SIG-M5 (cell line): ENCODE results near the gene FTMT.
"Not testable (repeated sequence)": the region's sequence is repeated elsewhere in the genome, so short reads cannot be mapped to it uniquely, and the experiment has no call there.

Experiments used
- DNase-seq: peaks from one replicate; lab custom pipeline; 2025; lab: John Stamatoyannopoulos, UW

Gene FTMT

GRCh38 chr5:121851643-121852574, at the start of gene FTMT:
FTMT (plus strand) TSS chr5:121851882; CDS start chr5:121851964, 82 bp downstream.
- DNase-seq, result no peak

GRCh38 chr5:121805251-121805650, 46.4 kb upstream of the FTMT start:
- DNase-seq, result not testable (repeated sequence)

GRCh38 chr5:121805911-121806310, 45.8 kb upstream of the FTMT start:
- no peak for DNase-seq

GRCh38 chr5:121816164-121816563, 35.5 kb upstream of the FTMT start:
- DNase-seq, result no peak

GRCh38 chr5:121819682-121820261, 31.9 kb upstream of the FTMT start:
- no peak for DNase-seq

GRCh38 chr5:121833617-121834016, 18.1 kb upstream of the FTMT start:
- no peak for DNase-seq

GRCh38 chr5:121834021-121834420, 17.7 kb upstream of the FTMT start:
- DNase-seq, result no peak

GRCh38 chr5:121841892-121842291, 9.8 kb upstream of the FTMT start:
- DNase-seq, result no peak

- DNase-seq, result no peak
Measured at GRCh38 chr5:121850272-121850671, 1.4 kb upstream of the FTMT start.

- DNase-seq, result no peak
Measured at GRCh38 chr5:121853850-121854249, 2.2 kb downstream of the FTMT start.

GRCh38 chr5:121862801-121863200, 11.1 kb downstream of the FTMT start:
- no peak for DNase-seq

GRCh38 chr5:121863753-121864285, 12.1 kb downstream of the FTMT start:
- no peak for DNase-seq

GRCh38 chr5:121867403-121867802, 15.7 kb downstream of the FTMT start:
- DNase-seq, result no peak

- DNase-seq, result no peak
Measured at GRCh38 chr5:121870489-121870888, 18.8 kb downstream of the FTMT start.

GRCh38 chr5:121872856-121873255, 21.2 kb downstream of the FTMT start:
- no peak for DNase-seq

- DNase-seq, result no peak
Measured at GRCh38 chr5:121873409-121873808, 21.7 kb downstream of the FTMT start.

- DNase-seq, result no peak
Measured at GRCh38 chr5:121885630-121886029, 33.9 kb downstream of the FTMT start.

- no peak for DNase-seq
Measured at GRCh38 chr5:121887727-121888126, 36.0 kb downstream of the FTMT start.

GRCh38 chr5:121890297-121890858, 38.7 kb downstream of the FTMT start:
- no peak for DNase-seq

GRCh38 chr5:121897341-121897740, 45.7 kb downstream of the FTMT start:
- no peak for DNase-seq

GRCh38 chr5:121899346-121899745, 47.7 kb downstream of the FTMT start:
- no peak for DNase-seq
